SK-N-SH treated with all-trans-retinoic acid at 6 μM for 48 hours (cell line): ENCODE data around the gene SUFU.

Experiments used
- ZFP30 ChIP-seq: fragments of 450-650 bp; formaldehyde crosslinking; IDR thresholded peaks from 2 replicates; pipeline ENCODE4 v1.5.0; 2022; ENCODE audit warnings: mild to moderate bottlenecking, moderate library complexity
- ZNF70 ChIP-seq: fragments of 450-650 bp; formaldehyde crosslinking; IDR thresholded peaks from 2 replicates; pipeline ENCODE4 v1.5.0; 2020; ENCODE audit warnings: mild to moderate bottlenecking, moderate library complexity

GRCh38 chr10:102611514-102612087 is 107.8 kb downstream of the SUFU start:
- TF ChIP-seq ZNF70 (CRISPR knock-in tag) (no peak), ZFP30 (CRISPR knock-in tag) (no peak)
